Tibial nerve (tissue), 3 donors: Measurements from ENCODE around the gene PTK6.

Experiments
- CTCF ChIP-seq, 5 experiments: fragments of 200-600 bp in 3 of 5; fragments of 450-650 bp in 2 of 5; sonication (generic) in 3 of 5; IDR thresholded peaks; one replicate each; pipeline ENCODE4 v1.5.1; 2016 to 2019; ENCODE audit warnings: antibody characterized with exemption in 5 of 5, mild to moderate bottlenecking in 3 of 5, moderate library complexity in 2 of 5
- POLR2A ChIP-seq, 2 donors: fragments of 450-650 bp; IDR thresholded peaks; one replicate each; pipeline ENCODE4 v1.6.1; 2017; ENCODE audit warnings: antibody characterized with exemption in 2 of 2, mild to moderate bottlenecking in 2 of 2, moderate library complexity in 2 of 2

- TF ChIP-seq CTCF (IDR thresholded peaks at IDR 0.05) = no peak
- no peak for TF ChIP-seq POLR2A (IDR thresholded peaks at IDR 0.05)
Observed at GRCh38 chr20:63484651-63485403, 52.3 kb downstream of the PTK6 start.
